ENCODE measurements around the gene MB.

MB gene

DNA sequence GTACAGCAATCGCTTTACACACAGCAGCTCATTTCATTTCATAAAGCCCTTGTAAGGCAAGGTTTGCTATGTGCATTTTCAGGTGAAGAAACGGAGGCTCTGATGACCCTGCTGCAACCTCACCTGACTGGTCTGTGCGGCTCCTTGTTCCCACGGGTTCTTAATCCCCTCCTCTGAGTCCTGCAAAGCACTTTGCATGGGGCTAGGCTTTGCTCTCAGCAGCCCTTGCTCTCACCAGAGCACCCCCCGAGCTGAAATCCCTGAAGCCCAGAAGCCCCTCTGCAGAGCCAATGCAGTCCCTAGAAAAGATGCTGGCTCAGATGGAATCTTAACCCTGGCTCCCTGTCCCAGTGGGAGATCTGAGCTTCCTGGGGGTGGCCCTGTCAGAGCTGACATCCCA lies 20.1 kb upstream of the MB start:
- no peak overlapping the region for H3K9ac ChIP-seq (ENCODE audit: low read length)
- no peaks in the 10 kb centered on the region for H3K4me1 ChIP-seq (ENCODE audit: low read length)
- H3K9me3 ChIP-seq (ENCODE audit: insufficient read depth, low read length): no peaks in the 10 kb centered on the region
- no peak overlapping the region for H3K27ac ChIP-seq (ENCODE audit: low read length)
- no peak overlapping the region for H3K4me2 ChIP-seq (ENCODE audit: low read length)
- H3K27me3 ChIP-seq (ENCODE audit: low read depth, low read length): peaks cover 20% of the 10 kb centered on the region
- H3K79me2 ChIP-seq (ENCODE audit: low read length): no peaks in the 10 kb centered on the region
- H2AFZ ChIP-seq (ENCODE audit: low read depth, low read length): no peak overlapping the region
- H3K36me3 ChIP-seq (replicated peaks; ENCODE audit: low read depth, low read length): no peaks in the 10 kb centered on the region
- no peak overlapping the region for H3K4me3 ChIP-seq (ENCODE audit: low read length)
- no peaks in the 10 kb centered on the region for H4K20me1 ChIP-seq (ENCODE audit: insufficient read depth, low read length)
- TF ChIP-seq, protein P1, sequence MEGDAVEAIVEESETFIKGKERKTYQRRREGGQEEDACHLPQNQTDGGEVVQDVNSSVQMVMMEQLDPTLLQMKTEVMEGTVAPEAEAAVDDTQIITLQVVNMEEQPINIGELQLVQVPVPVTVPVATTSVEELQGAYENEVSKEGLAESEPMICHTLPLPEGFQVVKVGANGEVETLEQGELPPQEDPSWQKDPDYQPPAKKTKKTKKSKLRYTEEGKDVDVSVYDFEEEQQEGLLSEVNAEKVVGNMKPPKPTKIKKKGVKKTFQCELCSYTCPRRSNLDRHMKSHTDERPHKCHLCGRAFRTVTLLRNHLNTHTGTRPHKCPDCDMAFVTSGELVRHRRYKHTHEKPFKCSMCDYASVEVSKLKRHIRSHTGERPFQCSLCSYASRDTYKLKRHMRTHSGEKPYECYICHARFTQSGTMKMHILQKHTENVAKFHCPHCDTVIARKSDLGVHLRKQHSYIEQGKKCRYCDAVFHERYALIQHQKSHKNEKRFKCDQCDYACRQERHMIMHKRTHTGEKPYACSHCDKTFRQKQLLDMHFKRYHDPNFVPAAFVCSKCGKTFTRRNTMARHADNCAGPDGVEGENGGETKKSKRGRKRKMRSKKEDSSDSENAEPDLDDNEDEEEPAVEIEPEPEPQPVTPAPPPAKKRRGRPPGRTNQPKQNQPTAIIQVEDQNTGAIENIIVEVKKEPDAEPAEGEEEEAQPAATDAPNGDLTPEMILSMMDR (IDR thresholded peaks at IDR 0.05; ENCODE audit: low read depth, low read length): no peak
- TF ChIP-seq EZH2phosphoT487 (IDR thresholded peaks at IDR 0.05; ENCODE audit: low read depth): no peak

DNA sequence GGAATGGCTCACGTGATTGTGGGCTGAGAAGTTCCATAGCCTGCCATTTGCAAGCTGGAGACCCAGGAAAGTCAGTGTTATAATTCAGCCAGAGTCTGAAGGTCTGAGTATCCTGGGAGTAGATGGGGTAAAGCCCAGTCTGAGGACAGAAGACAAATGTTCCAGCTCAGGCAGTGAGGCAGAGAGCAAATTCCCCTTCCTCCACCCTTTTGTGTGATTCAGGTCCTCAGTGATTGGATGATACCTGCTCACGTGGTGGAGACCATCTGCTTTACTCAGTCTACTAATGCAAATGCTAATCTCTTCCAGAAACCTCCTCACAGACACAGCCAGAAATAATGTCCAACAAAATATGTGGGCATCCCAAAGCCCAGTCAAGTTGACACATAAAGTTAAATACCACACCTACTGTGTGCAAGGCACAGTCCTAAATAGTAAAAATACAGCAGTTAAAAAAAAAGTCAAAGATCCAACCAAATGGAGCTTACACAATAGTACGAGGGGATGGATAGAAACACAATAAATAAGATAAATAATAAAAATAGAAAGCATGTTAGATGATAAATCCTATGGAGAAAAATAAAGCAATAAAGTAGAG lies 17.9 kb upstream of the MB start:
- TF ChIP-seq, protein P1 (IDR thresholded peaks at IDR 0.05; ENCODE audit: low read depth, low read length): no peak
- TF ChIP-seq EZH2phosphoT487 (IDR thresholded peaks at IDR 0.05; ENCODE audit: low read depth): no peak
- Histone ChIP-seq H3K9ac (ENCODE audit: low read length) (no peak overlapping the region), H3K4me2 (ENCODE audit: low read length) (no peak overlapping the region), H4K20me1 (ENCODE audit: insufficient read depth, low read length) (no peaks in the 10 kb centered on the region), H3K4me3 (ENCODE audit: low read length) (no peak overlapping the region), H3K36me3 (replicated peaks; ENCODE audit: low read depth, low read length) (no peaks in the 10 kb centered on the region), H3K79me2 (ENCODE audit: low read length) (no peaks in the 10 kb centered on the region), H3K4me1 (ENCODE audit: low read length) (peaks cover under 1% of the 10 kb centered on the region; the same call in 1 of the 2 replicates), H2AFZ (ENCODE audit: low read depth, low read length) (no peak overlapping the region), H3K9me3 (ENCODE audit: insufficient read depth, low read length) (no peaks in the 10 kb centered on the region), H3K27ac (ENCODE audit: low read length) (no peak overlapping the region), H3K27me3 (ENCODE audit: low read depth, low read length) (peaks cover 20% of the 10 kb centered on the region)

DNA sequence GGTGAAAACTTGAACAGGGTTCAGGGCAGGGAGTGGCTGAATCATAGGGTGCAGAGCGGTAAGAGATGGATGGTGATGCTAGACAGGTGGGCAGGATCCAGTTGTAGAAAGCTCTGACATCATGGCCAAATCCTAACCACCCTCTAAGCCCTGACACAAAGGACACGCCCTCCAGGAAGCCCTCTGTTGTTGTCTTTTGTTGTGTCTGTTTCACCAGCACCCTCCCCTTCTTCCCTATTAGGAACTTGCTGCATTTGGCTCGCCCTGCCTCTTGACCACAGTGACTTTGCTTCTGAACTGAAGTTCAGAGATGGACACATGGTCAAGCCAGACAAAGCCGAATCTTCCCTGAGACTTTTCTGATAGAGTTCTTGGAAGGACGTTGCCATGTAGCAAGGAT lies 16.9 kb upstream of the MB start:
- no peak overlapping the region for H3K4me2 ChIP-seq (ENCODE audit: low read length)
- peaks cover 8% of the 10 kb centered on the region for H3K4me1 ChIP-seq (ENCODE audit: low read length)
- H3K27me3 ChIP-seq (ENCODE audit: low read depth, low read length): peaks cover 20% of the 10 kb centered on the region
- no peaks in the 10 kb centered on the region for H3K9me3 ChIP-seq (ENCODE audit: insufficient read depth, low read length)
- no peak overlapping the region for H3K27ac ChIP-seq (ENCODE audit: low read length)
- TF ChIP-seq, protein P1 (IDR thresholded peaks at IDR 0.05; ENCODE audit: low read depth, low read length): no peak
- no peak for TF ChIP-seq EZH2phosphoT487 (IDR thresholded peaks at IDR 0.05; ENCODE audit: low read depth)
- no peaks in the 10 kb centered on the region for H3K36me3 ChIP-seq (replicated peaks; ENCODE audit: low read depth, low read length)
- no peak overlapping the region for H3K9ac ChIP-seq (ENCODE audit: low read length)
- H2AFZ ChIP-seq (ENCODE audit: low read depth, low read length): no peak overlapping the region
- H3K4me3 ChIP-seq (ENCODE audit: low read length): no peak overlapping the region
- no peaks in the 10 kb centered on the region for H3K79me2 ChIP-seq (ENCODE audit: low read length)
- H4K20me1 ChIP-seq (ENCODE audit: insufficient read depth, low read length): no peaks in the 10 kb centered on the region

DNA sequence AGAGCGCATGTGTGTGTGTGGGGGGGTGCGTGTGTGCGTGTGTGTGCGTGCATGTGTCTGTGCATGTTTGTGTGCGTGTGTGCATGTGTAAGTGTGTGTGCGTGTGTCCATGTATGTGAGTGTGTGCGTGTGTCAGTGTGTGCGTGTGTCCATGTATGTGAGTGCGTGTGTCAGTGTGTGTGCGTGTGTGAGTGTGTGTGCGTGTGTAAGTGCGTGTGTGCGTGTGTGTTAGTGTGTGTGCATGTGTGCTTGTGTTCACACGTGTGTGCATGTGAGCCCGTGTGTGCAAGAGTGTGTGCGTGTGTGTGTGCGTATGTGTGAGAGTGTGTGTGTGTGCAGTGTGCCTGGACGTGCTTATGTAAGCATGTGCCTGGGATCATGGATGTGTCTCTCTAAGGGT lies 16.4 kb upstream of the MB start:
- H3K4me1 ChIP-seq (ENCODE audit: low read length): peaks cover 8% of the 10 kb centered on the region
- no peak overlapping the region for H3K27ac ChIP-seq (ENCODE audit: low read length)
- no peaks in the 10 kb centered on the region for H4K20me1 ChIP-seq (ENCODE audit: insufficient read depth, low read length)
- H3K9me3 ChIP-seq (ENCODE audit: insufficient read depth, low read length): no peaks in the 10 kb centered on the region
- no peak overlapping the region for H2AFZ ChIP-seq (ENCODE audit: low read depth, low read length)
- no peaks in the 10 kb centered on the region for H3K79me2 ChIP-seq (ENCODE audit: low read length)
- H3K27me3 ChIP-seq (ENCODE audit: low read depth, low read length): peaks cover 23% of the 10 kb centered on the region
- H3K36me3 ChIP-seq (replicated peaks; ENCODE audit: low read depth, low read length): no peaks in the 10 kb centered on the region
- H3K4me2 ChIP-seq (ENCODE audit: low read length): no peak overlapping the region
- no peak overlapping the region for H3K9ac ChIP-seq (ENCODE audit: low read length)
- TF ChIP-seq, protein P1 (IDR thresholded peaks at IDR 0.05; ENCODE audit: low read depth, low read length): no peak
- no peak for TF ChIP-seq EZH2phosphoT487 (IDR thresholded peaks at IDR 0.05; ENCODE audit: low read depth)
- H3K4me3 ChIP-seq (ENCODE audit: low read length): no peak overlapping the region

All from OCI-LY3 (cell line).